Left forelimb (tissue), 1 donor: Measurements from ENCODE around the gene NDUFV1.

Experiments
- DNase-seq: peaks from one replicate; pipeline ENCODE4 v3.0.0-alpha.2; 2018; ENCODE audit warnings: low spot score

NDUFV1 gene

GRCh38 chr11:67640758-67641337 is 34.1 kb downstream of the NDUFV1 start:
- peak; percentile 53 for DNase-seq

GRCh38 chr11:67641338-67642172 is 34.8 kb downstream of the NDUFV1 start:
- peak; percentile 60 for DNase-seq

- peak; percentile 52 for DNase-seq
Measured at GRCh38 chr11:67642173-67643120, 35.7 kb downstream of the NDUFV1 start.

GRCh38 chr11:67644042-67644441 is 37.3 kb downstream of the NDUFV1 start:
- no peak for DNase-seq

GRCh38 chr11:67644472-67645418 is 38.0 kb downstream of the NDUFV1 start:
- peak; percentile 59 for DNase-seq

GRCh38 chr11:67645521-67646461 is 39.1 kb downstream of the NDUFV1 start:
- DNase-seq, result peak; percentile 59

- DNase-seq, result peak; percentile 44
Measured at GRCh38 chr11:67646535-67647336, 40.0 kb downstream of the NDUFV1 start.

GRCh38 chr11:67647471-67647870 is 40.7 kb downstream of the NDUFV1 start:
- DNase-seq, result peak; percentile 46

- peak; percentile 44 for DNase-seq
Measured at GRCh38 chr11:67648140-67648795, 41.5 kb downstream of the NDUFV1 start.

GRCh38 chr11:67648796-67649613 is 42.3 kb downstream of the NDUFV1 start:
- DNase-seq, result no peak

GRCh38 chr11:67649634-67650510 is 43.1 kb downstream of the NDUFV1 start:
- no peak for DNase-seq

GRCh38 chr11:67651976-67652781 is 45.4 kb downstream of the NDUFV1 start:
- DNase-seq, result no peak

GRCh38 chr11:67652965-67653845 is 46.5 kb downstream of the NDUFV1 start:
- DNase-seq, result no peak

GRCh38 chr11:67654225-67654624 is 47.5 kb downstream of the NDUFV1 start:
- peak; percentile 51 for DNase-seq
